Stimulated activated CD8-positive, alpha-beta memory T cell treated with anti-CD3 and anti-CD28 coated beads, Interleukin-15, amount 100 ng/mL, for 4 hours (primary cell): ENCODE results near the gene CNTD1.

Source experiments
- DNase-seq, 2 donors: peaks; one replicate each; pipeline ENCODE4 v3.0.0-alpha.2; 2020; ENCODE audit warnings: low read depth in 2 of 2

CNTD1 gene

DNA sequence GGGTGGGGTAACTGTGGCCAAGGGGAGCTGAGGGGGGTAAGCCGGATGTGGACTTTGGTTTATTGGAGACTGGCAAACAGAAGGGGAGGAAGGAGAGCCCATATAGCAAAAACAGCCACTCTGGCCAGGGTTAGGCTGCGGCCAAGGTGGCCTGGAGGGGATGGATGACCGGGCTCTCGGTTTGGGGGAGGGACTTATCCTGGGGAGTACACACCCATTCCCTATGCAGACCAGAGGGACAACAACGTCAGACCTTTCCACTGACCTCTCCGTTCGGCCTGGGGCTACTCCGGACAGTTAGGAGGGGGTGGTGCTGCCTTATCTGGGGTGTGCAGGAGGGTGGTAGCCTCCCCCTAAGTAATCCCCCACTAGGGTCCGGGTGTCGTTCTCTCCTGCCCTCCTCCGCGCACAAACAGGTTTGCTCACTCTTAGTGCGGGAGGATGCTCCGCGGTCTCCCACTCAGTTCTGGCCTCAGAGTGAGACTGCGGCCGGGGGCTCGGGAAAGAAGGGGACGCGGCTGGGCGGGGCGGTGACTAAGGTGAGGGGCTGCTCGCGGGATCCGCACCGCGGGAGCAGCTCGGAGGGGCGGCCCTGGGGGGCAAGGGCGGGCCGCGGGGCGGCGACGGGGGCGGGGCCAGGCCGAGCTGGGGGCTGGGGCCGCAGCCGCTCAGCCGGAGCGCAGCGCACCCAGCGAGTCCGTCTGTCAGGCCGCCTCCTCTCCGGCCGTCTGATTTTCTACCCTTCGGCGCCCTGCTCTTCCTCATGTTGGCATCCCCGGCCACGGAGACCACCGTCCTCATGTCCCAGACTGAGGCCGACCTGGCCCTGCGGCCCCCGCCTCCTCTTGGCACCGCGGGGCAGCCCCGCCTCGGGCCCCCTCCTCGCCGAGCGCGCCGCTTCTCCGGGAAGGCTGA lies 18.5 kb upstream of the CNTD1 start, which contains the start of gene WNK4:
WNK4 (plus strand) TSS at position 675 of the 915 bp plus-strand sequence; CDS start at position 764, 89 bp downstream.
- DNase-seq = no peak

DNA sequence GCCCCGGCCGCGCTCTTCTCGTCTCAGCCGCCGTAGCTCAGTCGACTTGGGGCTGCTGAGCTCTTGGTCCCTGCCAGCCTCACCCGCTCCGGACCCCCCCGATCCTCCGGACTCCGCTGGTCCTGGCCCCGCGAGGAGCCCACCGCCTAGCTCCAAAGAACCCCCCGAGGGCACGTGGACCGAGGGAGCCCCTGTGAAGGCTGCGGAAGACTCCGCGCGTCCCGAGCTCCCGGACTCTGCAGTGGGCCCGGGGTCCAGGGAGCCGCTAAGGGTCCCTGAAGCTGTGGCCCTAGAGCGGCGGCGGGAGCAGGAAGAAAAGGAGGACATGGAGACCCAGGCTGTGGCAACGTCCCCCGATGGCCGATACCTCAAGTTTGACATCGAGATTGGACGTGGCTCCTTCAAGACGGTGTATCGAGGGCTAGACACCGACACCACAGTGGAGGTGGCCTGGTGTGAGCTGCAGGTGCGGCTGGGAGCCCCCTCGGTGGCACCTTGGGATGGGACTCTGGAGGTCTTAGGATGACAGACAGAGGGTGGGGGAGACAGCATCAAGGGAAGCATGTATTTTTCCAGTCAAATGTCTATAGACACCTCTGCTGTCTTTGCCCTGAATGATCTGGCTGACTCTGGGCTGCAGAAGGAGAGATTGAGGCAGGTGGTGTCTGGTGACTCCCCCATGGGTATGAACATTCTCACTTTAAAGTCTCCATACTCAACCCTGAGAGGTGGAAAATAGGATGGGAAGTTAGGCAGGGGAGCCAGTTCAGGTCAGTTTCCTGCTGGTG lies 17.6 kb upstream of the CNTD1 start:
- DNase-seq = no peak

DNA sequence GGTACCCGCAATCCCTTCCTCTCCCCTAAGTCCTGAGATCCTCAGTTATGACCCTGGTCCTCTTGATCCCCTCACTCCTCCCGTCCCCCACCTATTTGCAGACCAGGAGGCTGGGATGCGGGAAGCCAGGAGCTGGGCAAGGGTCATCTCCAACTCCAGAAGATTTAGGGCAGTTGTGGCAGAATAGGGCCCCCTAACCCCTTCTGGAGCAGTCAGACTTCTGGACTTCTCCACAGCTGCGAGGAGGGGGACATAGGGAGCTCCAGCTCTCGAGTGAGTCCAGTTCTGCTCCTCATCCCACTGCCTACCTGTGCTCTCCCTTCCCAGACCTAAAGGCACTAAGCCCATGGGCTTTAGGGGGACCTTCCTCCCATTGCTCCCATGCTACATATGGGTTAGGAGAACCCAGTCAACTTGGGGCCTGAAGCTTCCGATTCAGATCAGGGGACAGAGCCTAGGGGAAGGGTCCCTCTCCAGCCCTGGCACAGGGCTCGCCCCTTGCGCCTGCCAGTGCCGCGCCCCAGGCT lies 17.0 kb upstream of the CNTD1 start:
- no peak for DNase-seq

DNA sequence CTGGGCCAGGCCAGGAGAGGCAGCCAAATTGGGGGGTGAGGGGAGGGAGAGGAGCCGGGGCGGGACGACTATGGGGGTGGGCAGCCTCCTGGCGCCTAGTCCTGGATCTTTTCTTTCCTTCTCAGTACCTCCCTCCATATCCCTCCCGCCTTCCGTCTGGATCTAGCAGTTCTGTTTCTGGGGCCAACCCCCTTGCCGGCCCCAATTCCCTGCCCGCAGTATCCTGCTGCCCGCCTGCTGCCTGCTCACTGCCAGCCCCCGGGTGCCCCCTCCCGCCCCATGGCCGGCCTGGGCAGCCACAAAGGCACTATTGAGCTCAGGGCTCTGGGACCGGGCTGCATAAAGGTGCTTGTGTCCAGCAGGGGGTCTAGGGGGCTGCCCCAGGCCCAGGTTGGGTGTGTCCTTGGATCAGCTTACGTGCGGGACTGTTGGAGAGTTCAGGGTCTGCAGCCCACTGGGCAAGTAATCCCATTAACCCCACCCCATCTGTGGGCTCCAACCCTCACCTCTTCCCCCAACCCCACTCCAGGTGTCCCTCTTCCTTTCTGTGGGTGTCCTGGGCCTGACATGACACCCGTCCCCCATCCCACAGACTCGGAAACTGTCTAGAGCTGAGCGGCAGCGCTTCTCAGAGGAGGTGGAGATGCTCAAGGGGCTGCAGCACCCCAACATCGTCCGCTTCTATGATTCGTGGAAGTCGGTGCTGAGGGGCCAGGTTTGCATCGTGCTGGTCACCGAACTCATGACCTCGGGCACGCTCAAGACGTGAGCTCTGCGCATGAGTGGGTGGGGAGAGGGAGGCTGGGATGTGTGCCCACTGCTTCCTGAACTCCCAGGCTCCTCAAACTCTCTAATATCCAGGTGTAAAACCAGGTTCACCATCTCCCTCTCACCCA lies 16.2 kb upstream of the CNTD1 start:
- DNase-seq = no peak

DNA sequence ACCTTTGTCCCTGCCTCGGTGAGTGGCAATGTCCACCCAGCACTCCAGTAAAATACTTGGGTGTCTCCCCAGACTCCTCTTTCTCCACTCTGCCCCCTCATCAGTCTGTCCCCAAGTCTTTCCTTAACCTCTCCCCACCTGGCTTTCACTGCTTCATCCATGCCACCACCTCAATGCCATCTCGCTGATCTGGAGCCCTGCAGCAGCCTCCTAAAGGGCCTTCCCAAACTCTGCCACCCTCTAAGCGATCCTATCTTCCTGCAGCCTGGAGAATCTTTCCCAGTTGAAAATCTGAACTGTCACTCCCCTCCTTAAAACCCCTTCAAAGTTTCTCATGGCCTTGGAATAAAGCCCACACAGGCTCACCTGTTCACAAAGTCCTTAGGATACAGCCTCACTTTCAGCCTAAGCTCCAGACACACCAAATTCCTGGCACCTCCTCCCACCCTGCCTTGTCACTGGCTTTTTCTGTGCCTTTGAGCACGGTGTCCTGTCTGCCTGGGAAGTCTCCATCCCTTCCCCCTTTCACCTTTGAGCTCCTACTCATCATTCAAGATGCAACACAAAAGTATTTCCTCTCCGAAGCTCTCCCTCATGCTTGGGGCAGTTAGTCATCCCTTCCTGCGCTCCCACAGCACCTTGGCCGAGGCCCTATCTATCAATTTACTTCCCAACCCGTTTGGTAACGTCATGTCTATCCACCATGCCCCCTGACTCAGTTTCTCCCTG lies 15.4 kb upstream of the CNTD1 start:
- DNase-seq = no peak

DNA sequence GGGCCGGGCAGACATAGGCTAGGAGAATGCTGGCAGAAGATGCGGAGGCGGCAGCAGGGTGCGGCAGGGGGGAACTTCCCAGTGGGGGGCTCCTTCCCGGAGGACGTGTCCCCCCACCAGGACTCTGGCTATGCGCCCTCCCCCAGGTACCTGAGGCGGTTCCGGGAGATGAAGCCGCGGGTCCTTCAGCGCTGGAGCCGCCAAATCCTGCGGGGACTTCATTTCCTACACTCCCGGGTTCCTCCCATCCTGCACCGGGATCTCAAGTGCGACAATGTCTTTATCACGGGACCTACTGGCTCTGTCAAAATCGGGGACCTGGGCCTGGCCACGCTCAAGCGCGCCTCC lies 14.9 kb upstream of the CNTD1 start:
- no peak for DNase-seq

DNA sequence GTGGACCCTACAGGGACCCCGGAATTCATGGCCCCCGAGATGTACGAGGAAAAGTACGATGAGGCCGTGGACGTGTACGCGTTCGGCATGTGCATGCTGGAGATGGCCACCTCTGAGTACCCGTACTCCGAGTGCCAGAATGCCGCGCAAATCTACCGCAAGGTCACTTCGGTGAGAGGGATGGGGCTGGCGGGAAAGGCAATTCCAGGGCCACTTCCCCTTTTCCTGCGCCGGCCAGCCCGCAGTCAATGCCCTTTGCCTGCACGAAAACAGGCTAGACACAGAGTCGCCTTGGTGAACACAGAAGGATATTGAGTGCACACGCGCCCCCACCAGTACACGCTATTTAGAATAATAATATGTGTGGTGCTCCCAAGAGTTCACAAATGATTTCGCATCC lies 14.3 kb upstream of the CNTD1 start:
- no peak for DNase-seq

DNA sequence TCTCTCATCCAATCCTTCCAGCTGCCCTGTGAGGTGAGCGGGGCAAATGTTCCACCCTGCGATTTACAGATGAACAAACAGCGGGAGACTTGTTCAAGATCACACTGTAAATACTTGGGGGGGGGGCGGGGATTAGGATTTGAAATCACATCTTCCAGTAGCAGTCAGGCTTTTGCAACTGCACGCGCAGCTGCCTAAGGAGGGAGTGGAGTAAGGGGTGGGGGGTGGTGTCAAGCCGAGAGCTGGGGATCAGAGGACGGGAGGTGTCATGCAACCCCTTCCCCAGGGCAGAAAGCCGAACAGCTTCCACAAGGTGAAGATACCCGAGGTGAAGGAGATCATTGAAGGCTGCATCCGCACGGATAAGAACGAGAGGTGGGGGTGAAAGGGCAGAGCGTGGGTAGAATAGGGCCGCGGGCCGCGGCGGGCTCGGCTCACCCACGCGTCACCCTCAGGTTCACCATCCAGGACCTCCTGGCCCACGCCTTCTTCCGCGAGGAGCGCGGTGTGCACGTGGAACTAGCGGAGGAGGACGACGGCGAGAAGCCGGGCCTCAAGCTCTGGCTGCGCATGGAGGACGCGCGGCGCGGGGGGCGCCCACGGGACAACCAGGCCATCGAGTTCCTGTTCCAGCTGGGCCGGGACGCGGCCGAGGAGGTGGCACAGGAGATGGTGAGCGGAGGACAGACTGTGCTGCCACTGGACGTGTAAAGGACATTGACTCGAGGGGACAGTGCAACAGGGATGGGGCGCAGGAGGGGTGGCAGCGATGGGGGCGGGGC lies 13.7 kb upstream of the CNTD1 start:
- DNase-seq = no peak

DNA sequence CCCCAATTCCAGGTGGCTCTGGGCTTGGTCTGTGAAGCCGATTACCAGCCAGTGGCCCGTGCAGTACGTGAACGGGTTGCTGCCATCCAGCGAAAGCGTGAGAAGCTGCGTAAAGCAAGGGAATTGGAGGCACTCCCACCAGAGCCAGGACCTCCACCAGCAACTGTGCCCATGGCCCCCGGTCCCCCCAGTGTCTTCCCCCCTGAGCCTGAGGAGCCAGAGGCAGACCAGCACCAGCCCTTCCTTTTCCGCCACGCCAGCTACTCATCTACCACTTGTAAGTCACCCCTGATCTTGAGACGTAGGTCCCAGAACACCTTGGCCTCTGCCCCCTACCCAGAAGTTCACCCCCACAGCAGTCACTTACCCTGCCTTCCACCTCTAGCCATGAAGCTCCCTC lies 11.4 kb upstream of the CNTD1 start:
- DNase-seq = no peak

DNA sequence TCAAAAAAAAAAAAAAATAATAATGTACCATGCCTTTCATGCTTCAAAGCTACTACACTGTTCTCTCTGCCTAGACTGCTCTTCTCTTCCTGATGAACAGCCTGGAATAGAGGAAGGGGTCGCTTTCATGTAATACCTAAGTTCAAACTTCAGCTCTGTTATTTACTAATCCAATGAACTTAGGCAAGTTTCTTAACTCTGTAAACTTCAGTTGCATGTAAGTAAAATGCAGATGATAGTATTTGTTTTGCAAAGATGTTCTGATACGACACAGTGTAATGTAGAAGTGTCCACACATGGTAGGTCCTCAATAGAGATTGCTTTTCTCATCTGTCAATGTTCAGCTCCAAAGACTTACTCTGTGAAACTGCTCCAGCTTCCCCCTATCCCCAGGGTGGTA lies 6.7 kb upstream of the CNTD1 start:
- DNase-seq = no peak

DNA sequence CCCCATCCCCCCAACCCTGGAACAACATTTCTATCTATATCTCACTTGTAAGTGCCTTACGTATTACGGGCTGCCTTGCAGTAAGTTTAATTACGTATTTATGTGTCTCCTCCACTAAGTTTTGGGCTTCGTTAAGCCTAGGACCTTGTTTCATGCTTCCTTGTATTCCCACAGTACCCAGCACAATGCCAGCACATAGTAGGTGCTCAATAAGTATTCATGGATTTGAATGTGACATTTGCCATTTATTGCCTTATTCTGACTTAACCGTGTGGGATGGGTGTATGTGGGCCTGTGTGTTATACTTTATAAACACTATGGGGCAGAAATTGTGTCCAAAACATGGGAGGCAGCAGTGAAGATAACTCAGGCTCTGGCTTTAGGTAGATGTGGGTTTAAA lies 6.1 kb upstream of the CNTD1 start:
- no peak for DNase-seq

DNA sequence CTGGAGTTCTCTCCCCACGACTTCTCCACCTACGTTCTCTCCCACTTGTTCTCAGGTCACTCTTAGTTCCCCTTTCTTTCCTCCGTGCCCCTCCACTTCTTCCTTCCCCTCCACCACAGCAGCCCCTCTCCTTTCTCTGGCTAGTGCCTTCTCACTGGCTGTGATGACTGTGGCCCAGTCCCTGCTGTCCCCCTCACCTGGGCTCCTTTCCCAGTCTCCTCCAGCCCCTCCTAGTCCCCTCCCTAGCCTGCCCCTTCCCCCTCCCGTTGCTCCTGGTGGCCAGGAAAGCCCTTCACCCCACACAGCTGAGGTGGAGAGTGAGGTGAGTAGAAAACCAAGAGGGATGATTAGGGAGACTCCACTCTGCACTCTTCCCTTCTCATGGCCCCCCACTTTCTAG lies 3.6 kb upstream of the CNTD1 start:
- no peak for DNase-seq

DNA sequence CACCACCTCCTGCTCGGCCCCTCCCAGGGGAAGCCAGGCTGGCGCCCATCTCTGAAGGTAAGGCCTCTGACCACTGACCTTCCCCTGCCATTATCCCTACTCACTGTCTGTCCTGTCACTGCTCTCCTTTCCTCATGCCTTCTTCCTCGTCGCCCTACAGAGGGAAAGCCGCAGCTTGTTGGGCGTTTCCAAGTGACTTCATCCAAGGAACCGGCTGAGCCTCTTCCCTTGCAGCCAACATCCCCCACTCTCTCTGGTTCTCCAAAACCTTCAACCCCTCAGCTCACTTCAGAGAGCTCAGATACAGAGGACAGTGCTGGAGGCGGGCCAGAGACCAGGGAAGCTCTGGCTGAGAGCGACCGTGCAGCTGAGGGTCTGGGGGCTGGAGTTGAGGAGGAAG lies 3.2 kb upstream of the CNTD1 start:
- DNase-seq = no peak

DNA sequence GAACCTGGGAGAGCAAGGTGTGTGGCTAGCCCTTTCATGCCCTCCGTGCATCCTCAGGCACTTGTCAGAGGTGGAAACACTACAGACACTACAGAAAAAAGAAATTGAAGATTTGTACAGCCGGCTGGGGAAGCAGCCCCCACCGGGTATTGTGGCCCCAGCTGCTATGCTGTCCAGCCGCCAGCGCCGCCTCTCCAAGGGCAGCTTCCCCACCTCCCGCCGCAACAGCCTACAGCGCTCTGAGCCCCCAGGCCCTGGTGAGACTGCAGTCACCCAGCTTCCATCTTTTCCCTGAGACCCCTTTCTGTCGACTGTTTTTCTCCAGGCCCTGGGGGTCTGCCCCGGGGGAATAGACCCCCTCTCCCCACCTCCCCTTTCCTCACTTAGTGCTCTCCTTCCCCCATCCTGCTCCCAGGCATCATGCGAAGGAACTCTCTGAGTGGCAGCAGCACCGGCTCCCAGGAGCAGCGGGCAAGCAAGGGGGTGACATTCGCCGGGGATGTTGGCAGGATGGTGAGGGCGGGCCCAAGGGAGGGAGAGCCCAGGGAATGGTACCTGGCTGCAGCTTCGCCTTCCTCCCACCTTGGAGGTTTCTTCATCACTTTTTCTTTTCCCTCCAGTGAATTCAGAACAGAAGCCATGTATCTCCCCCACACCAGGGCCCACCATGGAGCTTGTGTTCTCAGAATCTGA lies 2.4 kb upstream of the CNTD1 start:
- DNase-seq = no peak

DNA sequence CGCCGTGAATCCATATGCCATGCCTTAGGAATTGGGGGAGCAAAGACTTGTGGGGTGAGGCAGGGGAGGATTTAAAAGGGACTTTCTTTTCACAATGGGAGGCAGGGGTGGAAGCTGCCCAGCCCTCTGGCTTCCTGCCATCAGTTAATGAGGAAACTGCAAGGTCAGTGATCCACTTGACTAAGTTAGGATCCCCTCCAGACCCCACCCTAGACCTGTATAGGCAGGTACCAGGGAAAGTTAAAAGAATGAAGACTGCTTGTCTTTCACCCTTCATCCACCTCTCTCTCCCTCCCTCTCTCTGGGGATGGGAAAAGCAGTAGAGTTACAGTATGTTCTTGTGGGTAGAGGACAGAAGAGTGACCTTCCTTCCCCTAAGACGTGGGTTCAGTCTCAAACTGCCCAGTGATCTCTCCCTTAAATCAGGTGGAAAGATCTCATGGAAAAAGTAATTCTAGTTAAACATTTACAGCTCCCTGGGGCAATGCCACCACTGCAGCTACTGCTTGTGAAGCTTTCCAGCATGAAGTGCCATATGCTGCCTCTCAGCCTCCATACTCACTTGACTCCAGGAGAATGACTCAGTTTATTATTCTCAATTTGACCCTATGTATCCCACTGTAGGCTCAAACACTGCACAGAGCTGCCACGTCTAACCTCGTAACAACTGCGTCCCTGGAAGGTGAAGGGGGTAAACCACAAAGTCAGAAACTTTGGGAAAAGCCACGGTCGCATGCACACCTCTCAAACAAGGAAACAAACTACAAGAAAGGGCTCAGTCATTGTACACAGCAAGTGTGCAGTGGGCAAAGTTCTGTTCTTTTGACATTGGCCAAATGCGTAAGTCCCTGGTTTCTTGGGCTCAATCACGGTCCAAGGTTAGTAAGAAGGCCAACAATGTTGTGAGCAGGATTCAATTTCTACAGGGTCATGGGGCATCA lies 1.3 kb upstream of the CNTD1 start:
- DNase-seq = no peak

DNA sequence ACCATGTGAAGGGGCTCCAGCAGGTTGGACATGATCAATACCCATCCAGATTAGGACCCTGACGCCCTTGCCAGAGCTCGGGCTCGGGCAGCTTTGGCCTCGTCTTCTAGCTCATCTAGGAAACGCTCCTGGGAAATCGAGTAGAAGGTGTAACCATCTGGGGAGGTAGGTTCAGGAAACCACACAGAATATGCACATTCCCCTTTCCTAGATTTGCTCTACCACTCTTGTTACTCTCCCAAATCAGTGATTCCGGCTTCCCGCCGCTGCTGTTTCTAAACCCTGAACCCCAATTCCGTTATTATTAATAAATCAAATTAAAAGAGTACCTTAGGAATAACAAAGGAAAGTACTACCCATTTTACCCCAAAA lies 664 bp upstream of the CNTD1 start:
- DNase-seq = no peak

DNA sequence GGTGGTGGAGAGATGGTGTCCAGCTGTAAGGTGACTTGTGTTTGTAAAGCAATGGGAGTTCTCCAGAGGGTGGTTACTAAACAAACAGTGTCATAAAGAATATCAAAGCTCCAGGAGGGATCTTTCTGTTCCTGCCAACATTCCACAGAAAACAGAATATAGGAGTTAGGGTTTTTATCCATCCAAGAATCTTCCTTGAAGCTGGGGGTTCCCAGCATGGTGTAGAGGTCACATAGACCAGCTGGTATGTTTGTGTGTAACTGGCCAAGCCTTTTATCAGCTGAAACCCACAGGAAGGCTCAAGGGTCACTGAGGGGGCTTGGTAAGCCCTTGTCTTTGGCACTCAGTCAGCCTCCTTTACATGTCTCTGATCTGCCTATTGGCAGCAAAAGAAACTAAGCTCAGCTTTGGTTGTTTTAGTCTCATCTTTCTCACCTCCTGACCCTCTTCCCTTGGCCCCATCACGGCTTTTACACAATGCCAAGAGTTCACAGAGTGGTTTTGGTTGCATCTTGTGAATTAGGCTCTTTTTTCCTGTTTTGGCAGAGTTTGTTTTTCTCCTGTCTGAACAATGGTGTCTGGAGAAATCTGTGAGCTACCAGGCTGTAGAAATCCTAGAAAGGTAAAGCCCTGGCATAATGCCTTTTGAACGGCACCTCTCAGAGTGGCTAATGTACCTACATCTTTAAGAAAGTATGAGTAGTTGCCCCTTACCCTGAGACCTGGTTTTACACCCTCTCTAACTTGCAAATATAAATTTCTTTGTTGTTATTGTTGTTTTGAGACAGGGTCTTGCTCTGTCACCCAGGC lies 4.6 kb downstream of the CNTD1 start:
- DNase-seq = no peak

DNA sequence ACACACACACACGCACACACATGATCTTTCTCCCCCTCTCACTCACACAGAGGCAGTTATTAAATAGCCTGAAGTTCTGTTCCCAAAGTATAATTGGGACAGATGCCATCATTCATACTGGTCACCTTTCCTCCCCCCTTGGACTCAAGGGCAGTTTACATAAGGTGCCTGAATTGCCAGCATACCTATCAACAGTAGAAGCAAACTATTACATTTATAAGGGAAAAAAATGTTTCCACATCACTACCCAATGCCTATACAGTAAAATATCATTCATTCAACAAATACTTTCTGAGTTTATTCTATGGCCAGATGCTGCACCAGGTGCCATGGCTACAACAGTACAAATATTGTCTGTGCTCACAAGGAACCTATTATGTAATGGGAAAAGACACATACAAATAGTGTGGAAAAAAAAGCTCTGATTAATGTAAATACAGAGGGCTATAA lies 6.3 kb downstream of the CNTD1 start:
- DNase-seq = no peak
